Adrenal gland (tissue), 5 donors: ENCODE results near the gene CNTN1.

Experiments used
- CTCF ChIP-seq, 6 experiments: fragments of 450-650 bp in 4 of 6; fragments of 200-600 bp in 2 of 6; sonication (generic) in 1 of 6; IDR thresholded peaks; 1 replicate in 5 of 6; 2 replicates in 1 of 6; pipeline versions ENCODE4 v1.5.1 to v1.8.0; 2016 to 2021; ENCODE audit warnings: antibody characterized with exemption in 6 of 6, mild to moderate bottlenecking in 2 of 6, moderate library complexity in 1 of 6
- POLR2A ChIP-seq, 2 donors: fragments of 450-650 bp; IDR thresholded peaks; one replicate each; pipeline ENCODE4 v1.6.1; 2017; ENCODE audit warnings: antibody characterized with exemption in 2 of 2, mild to moderate bottlenecking in 2 of 2, moderate library complexity in 1 of 2
- donor health status: DM: no; HTN: no; CAD: no.

- no peak for TF ChIP-seq CTCF (IDR thresholded peaks at IDR 0.05)
- no peak for TF ChIP-seq POLR2A (IDR thresholded peaks at IDR 0.05)
Measured at GRCh38 chr12:41103614-41104013, 411.4 kb downstream of the CNTN1 start.
